Stomach (tissue), 19 donors: ENCODE data around the gene TNNI3. TPM values are rescaled to one million over a fixed set of nuclear protein-coding genes. Genes with fewer than 3 reads are reported as not detected.
"Not testable (repeated sequence)": the region's sequence is repeated elsewhere in the genome, so short reads cannot be mapped to it uniquely, and the experiment has no call there.

Experiments used
- DNase-seq, 2 donors: peaks; one replicate each; pipeline versions ENCODE4 v3.0.0 to v3.0.0-alpha.2; 2013 to 2019
- H3K27ac ChIP-seq, 5 donors: fragments of 200-600 bp in 4 of 5; sonication (generic) in 4 of 5; one replicate each; pipeline ENCODE4 v1.5.1; 2013 to 2019; ENCODE audit warnings: mild to moderate bottlenecking in 1 of 5, moderate library complexity in 1 of 5
- H3K27me3 ChIP-seq, 3 donors: fragments of 200-600 bp; sonication (generic); one replicate each; pipeline ENCODE4 v1.5.1; 2017 to 2019; ENCODE audit warnings: mixed run types in 1 of 3
- H3K36me3 ChIP-seq, 4 donors: fragments of 200-600 bp; sonication (generic); 1 replicate in 3 of 4; 2 replicates in 1 of 4; pipeline ENCODE4 v1.5.1; 2016 to 2019
- H3K4me1 ChIP-seq, 4 donors: fragments of 200-600 bp; sonication (generic); one replicate each; pipeline ENCODE4 v1.5.1; 2016 to 2019
- H3K4me3 ChIP-seq, 4 donors: fragments of 200-600 bp; sonication (generic) in 3 of 4; one replicate each; pipeline ENCODE4 v1.5.1; 2016 to 2019; ENCODE audit warnings: mild to moderate bottlenecking in 1 of 4
- H3K9me3 ChIP-seq, 4 donors: fragments of 200-600 bp; sonication (generic); one replicate each; pipeline ENCODE4 v1.5.1; 2016 to 2019
- CTCF ChIP-seq, 7 experiments: fragments of 450-650 bp in 4 of 7; fragments of 200-600 bp in 3 of 7; sonication (generic) in 3 of 7; IDR thresholded peaks; one replicate each; pipeline ENCODE4 v1.5.1; 2016 to 2019; ENCODE audit warnings: antibody characterized with exemption in 7 of 7, control low read depth in 2 of 7, mild to moderate bottlenecking in 1 of 7
- EP300 ChIP-seq: sonication (generic); formaldehyde crosslinking; IDR thresholded peaks from one replicate; pipeline ENCODE4 v1.6.1; 2017; ENCODE audit warnings: antibody characterized with exemption
- POLR2A ChIP-seq, 4 donors: fragments of 450-650 bp; IDR thresholded peaks; one replicate each; pipeline ENCODE4 v1.6.1; 2016; ENCODE audit warnings: antibody characterized with exemption in 4 of 4, control low read depth in 2 of 4, mild to moderate bottlenecking in 1 of 4, moderate library complexity in 1 of 4
- POLR2AphosphoS5 ChIP-seq, 3 donors: sonication (generic); formaldehyde crosslinking; IDR thresholded peaks; one replicate each; pipeline ENCODE4 v1.6.1; 2016; ENCODE audit warnings: antibody characterized with exemption in 3 of 3
- WGBS, 5 donors: extraction: QIAGEN DNeasy Blood & Tissue Kit in 3 of 5; methylation state at CpG; one replicate each; pipeline versions ENCODE4 v1.1.5 to v1.1.7; 2013 to 2018; 5-methylcytosine and 5-hydroxymethylcytosine counted together
- intact Hi-C: fragments of 100-400 bp; cut with DNase I; formaldehyde crosslinking; loops from one replicate; pipeline ENCODE4 v1.15.1; 2023; ENCODE audit warnings: low total_unique reads
- long read RNA-seq, 10 donors: transcript quantifications; one replicate each; lab custom pipeline, GENCODE V29; 2026
- polyA plus RNA-seq, 3 donors: library from polyadenylated mRNA; stranded (reverse); fragments of 200-250 nt; gene quantifications; one replicate each; pipeline ENCODE4 v1.2.3, GENCODE V29; 2013
- total RNA-seq, 5 donors: library from RNA; depleted of rRNA; stranded (reverse); fragments of >200 nt; gene quantifications; one replicate each; pipeline versions ENCODE4 v1.1.0 to v1.2.3, GENCODE V29; 2014 to 2016
- donor health status: healthy with polysubstance abuse.
- donor health status: Bipolar disorder and iron deficiency.
- donor health status: healthy.

TNNI3 gene
- total RNA-seq = not detected
- polyA plus RNA-seq = 10 to 100 TPM in 1 of 3 donors, 1 to 10 TPM in 2; 4.2 to 14.1 (median 7.8) TPM
- long read RNA-seq, donor 1 = 0 reads
- long read RNA-seq, donor 2 = 0 reads
- long read RNA-seq, donor 3 = 0 reads
- long read RNA-seq, donor 4 = 0 reads
- long read RNA-seq, donor 5, partial matches to known transcripts = 0 of 6 reads
- long read RNA-seq, donor 5, other reads (novel, unspliced or antisense) = 0 of 6 reads
- long read RNA-seq, donor 6, partial matches to known transcripts = 0 of 1 reads
- long read RNA-seq, donor 6, other reads (novel, unspliced or antisense) = 0 of 1 reads
- long read RNA-seq, donor 7, partial matches to known transcripts = 0 of 1 reads
- long read RNA-seq, donor 7, other reads (novel, unspliced or antisense) = 0 of 1 reads
- long read RNA-seq, donor 8, partial matches to known transcripts = 0 of 1 reads
- long read RNA-seq, donor 8, other reads (novel, unspliced or antisense) = 0 of 1 reads
- long read RNA-seq, donor 9, partial matches to known transcripts = 0 of 1 reads
- long read RNA-seq, donor 9, other reads (novel, unspliced or antisense) = 0 of 1 reads
- long read RNA-seq, donor 10 = 0 reads

GRCh38 chr19:55157064-55157908, at the start of gene TNNI3:
TSS of gene TNNI3 (minus strand) at chr19:55157732. CDS start at chr19:55157589, 143 bp downstream.
- peak in 1 of 2 donors; percentile 7 for DNase-seq
- H3K36me3 ChIP-seq = no peaks in the 10 kb centered on the region
- no peak within 1 kb of the TSS for H3K27ac ChIP-seq
- TF ChIP-seq POLR2A (IDR thresholded peaks at IDR 0.05) (no peak), POLR2AphosphoS5 (IDR thresholded peaks at IDR 0.05) (no peak), EP300 (no peak)
- 29 to 35% (median 29%) methylated on average over 8 to 39 of the region's 39 CpGs for WGBS, 5 donors
- no peaks in the 10 kb centered on the region for H3K9me3 ChIP-seq
- H3K4me1 ChIP-seq = peaks cover 0 to 32% (median 18%) of the 10 kb centered on the region in 4 donors
- intact Hi-C loops = no loop called here
- H3K4me3 ChIP-seq = peak within 1 kb of the TSS in 1 of 4 donors; percentile 22
- peaks cover 25 to 97% (median 63%) of the 10 kb centered on the region in 3 donors for H3K27me3 ChIP-seq

- H3K27ac ChIP-seq = peak overlapping the region; percentile 69 to 82 (median 81)
- H3K4me1 ChIP-seq = peaks cover 6 to 33% (median 22%) of the 10 kb centered on the region in 4 donors
- peak; percentile 88 to 96 for DNase-seq
- H3K36me3 ChIP-seq = peaks cover 0 to 21% (median 10%) of the 10 kb centered on the region in 4 donors
- intact Hi-C loops = no loop called here
- TF ChIP-seq POLR2AphosphoS5 (IDR thresholded peaks at IDR 0.05) = peak in 2 of 3 donors; percentile 92 to 93
- no peak for TF ChIP-seq EP300
- no peak for TF ChIP-seq POLR2A (IDR thresholded peaks at IDR 0.05)
- no peak for TF ChIP-seq CTCF (IDR thresholded peaks at IDR 0.05)
- H3K27me3 ChIP-seq = peaks cover 0 to 19% (median 0%) of the 10 kb centered on the region in 3 donors
- WGBS, 5 donors = 16 to 34% (median 24%) methylated on average over 19 to 29 of the region's 29 CpGs
- peak overlapping the region; percentile 10 to 39 (median 34) for H3K4me3 ChIP-seq
- H3K9me3 ChIP-seq = peaks cover 0 to 1% (median 0%) of the 10 kb centered on the region in 4 donors
Measured at GRCh38 chr19:55206664-55207500, 49.4 kb upstream of the TNNI3 start.

DNA sequence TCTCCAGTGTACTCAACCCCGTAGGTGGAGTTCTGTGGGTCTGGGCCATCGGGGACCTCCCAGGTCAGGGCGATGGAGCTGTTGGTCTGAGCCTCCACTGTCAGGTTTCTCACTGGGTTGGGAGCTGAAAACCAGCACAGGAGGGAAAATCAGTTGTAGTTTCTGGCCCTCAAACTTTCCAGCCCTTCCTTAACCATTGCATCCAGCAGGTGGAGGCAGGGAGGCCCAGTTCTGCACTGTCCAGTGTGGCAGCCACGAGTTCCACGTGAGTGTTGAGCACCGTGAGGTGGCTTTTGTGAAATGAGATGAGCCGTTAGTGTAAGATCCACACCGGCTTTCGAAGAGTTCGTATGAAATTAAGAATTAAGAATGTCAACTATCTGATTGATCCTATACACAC, 44.7 kb upstream of the TNNI3 start:
- H3K9me3 ChIP-seq, H3K27ac ChIP-seq, H3K4me1 ChIP-seq, H3K4me3 ChIP-seq, DNase-seq, intact Hi-C loops: not testable (repeated sequence)
- peaks cover 0 to 48% (median 0%) of the 10 kb centered on the region in 3 donors for H3K27me3 ChIP-seq
- H3K36me3 ChIP-seq = peaks cover 0 to 63% (median 35%) of the 10 kb centered on the region in 4 donors
- 59 to 74% (median 69%) methylated on average over 10 of the region's 10 CpGs for WGBS, 5 donors

DNA sequence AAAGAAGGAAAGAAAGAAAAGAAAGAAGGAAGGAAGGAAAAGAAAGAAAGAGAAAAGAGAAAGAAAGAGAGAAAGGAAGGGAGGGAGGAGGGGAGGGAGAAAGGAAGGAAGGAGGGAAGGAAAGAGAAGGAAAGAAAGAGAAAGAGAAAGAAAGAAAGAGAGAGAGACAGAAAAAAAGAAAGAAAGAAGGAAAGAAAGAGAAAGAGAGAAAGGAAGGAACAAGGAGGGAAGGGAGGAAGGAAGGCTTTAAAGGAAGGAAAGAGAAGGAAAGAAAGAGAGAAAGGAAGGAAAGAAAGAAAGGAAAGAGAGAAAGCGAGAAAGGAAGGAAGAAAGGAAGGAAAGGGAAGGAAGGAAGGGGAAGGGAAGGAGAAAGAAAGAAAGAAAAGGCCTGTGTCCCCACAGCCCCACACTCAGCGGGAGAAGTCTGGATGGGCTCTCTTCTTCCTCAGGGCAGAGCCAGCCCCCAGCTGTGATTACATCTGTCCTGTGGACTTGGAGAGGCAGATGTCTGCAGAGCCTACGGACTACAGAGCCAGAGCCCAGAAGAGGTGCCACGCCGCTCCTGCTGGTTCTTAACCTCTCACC, 42.2 kb upstream of the TNNI3 start:
- H3K4me3 ChIP-seq = no peak overlapping the region
- no peaks in the 10 kb centered on the region for H3K4me1 ChIP-seq
- peaks cover 0 to 86% (median 42%) of the 10 kb centered on the region in 4 donors for H3K36me3 ChIP-seq
- no peak for DNase-seq
- H3K27ac ChIP-seq = no peak overlapping the region
- 58 to 82% (median 71%) methylated on average over 5 of the region's 5 CpGs for WGBS, 5 donors
- peaks cover 0 to 44% (median 0%) of the 10 kb centered on the region in 3 donors for H3K27me3 ChIP-seq
- no peaks in the 10 kb centered on the region for H3K9me3 ChIP-seq
- intact Hi-C loops = no loop called here
- TF ChIP-seq POLR2AphosphoS5 (IDR thresholded peaks at IDR 0.05) (no peak), POLR2A (IDR thresholded peaks at IDR 0.05) (no peak), EP300 (no peak), CTCF (IDR thresholded peaks at IDR 0.05) (no peak)
